Subcutaneous abdominal adipose tissue (tissue), 5 donors: ENCODE data around the gene MAPK12.

Source experiments
- H3K27ac ChIP-seq: one replicate; pipeline ENCODE4 v1.7.0; 2013; ENCODE audit warnings: low read depth, mild to moderate bottlenecking, inconsistent platforms, low read length, moderate library complexity
- H3K27me3 ChIP-seq, 5 donors: one replicate each; pipeline ENCODE4 v1.7.0; 2013; ENCODE audit warnings: low read length in 5 of 5, inconsistent platforms in 1 of 5; ENCODE audit not compliant: control insufficient read depth in 5 of 5, insufficient read depth in 4 of 5
- H3K36me3 ChIP-seq, 5 donors: one replicate each; pipeline ENCODE4 v1.7.0; 2013; ENCODE audit warnings: low read length in 5 of 5; ENCODE audit not compliant: control insufficient read depth in 5 of 5, insufficient read depth in 5 of 5
- H3K4me1 ChIP-seq, 5 donors: one replicate each; pipeline ENCODE4 v1.7.0; 2013; ENCODE audit warnings: low read length in 5 of 5, mild to moderate bottlenecking in 3 of 5, moderate library complexity in 1 of 5; ENCODE audit not compliant: control insufficient read depth in 5 of 5, insufficient read depth in 5 of 5
- H3K4me3 ChIP-seq, 5 donors: one replicate each; pipeline ENCODE4 v1.7.0; 2013; ENCODE audit warnings: low read length in 5 of 5, low read depth in 1 of 5
- H3K9ac ChIP-seq, 5 donors: one replicate each; pipeline ENCODE4 v1.7.0; 2013; ENCODE audit warnings: low read length in 5 of 5, mild to moderate bottlenecking in 4 of 5, moderate library complexity in 3 of 5
- H3K9me3 ChIP-seq, 5 donors: one replicate each; pipeline ENCODE4 v1.7.0; 2013; ENCODE audit warnings: low read length in 5 of 5; ENCODE audit not compliant: control insufficient read depth in 5 of 5
- donor health status: healthy.
- donor health status: healthy.
- donor health status: healthy.
- donor health status: healthy.
- donor health status: healthy.

MAPK12 gene

GRCh38 chr22:50247748-50248147 is 13.7 kb downstream of the MAPK12 start:
- H3K4me3 ChIP-seq, result no peak overlapping the region
- no peak overlapping the region for H3K27ac ChIP-seq
- H3K36me3 ChIP-seq, result peaks cover 0 to 20% (median 15%) of the 10 kb centered on the region in 5 donors
- H3K9me3 ChIP-seq, result no peaks in the 10 kb centered on the region
- peak overlapping the region in 1 of 5 donors; percentile 1 for H3K9ac ChIP-seq
- H3K27me3 ChIP-seq, result no peaks in the 10 kb centered on the region
- peaks cover 5 to 69% (median 54%) of the 10 kb centered on the region in 5 donors for H3K4me1 ChIP-seq

GRCh38 chr22:50246242-50247175 is 15.0 kb downstream of the MAPK12 start:
- H3K36me3 ChIP-seq, result peaks cover 0 to 20% (median 15%) of the 10 kb centered on the region in 5 donors
- no peak overlapping the region for H3K4me3 ChIP-seq
- H3K4me1 ChIP-seq, result peaks cover 9 to 72% (median 59%) of the 10 kb centered on the region in 5 donors
- H3K9ac ChIP-seq, result peak overlapping the region in 4 of 5 donors; percentile 94 to 98 (median 95)
- no peaks in the 10 kb centered on the region for H3K27me3 ChIP-seq
- no peaks in the 10 kb centered on the region for H3K9me3 ChIP-seq
- H3K27ac ChIP-seq, result no peak overlapping the region

GRCh38 chr22:50245214-50246072 is 16.0 kb downstream of the MAPK12 start:
- Histone ChIP-seq H3K4me1 (peaks cover 11 to 72% (median 59%) of the 10 kb centered on the region in 5 donors), H3K36me3 (peaks cover 0 to 20% (median 15%) of the 10 kb centered on the region in 5 donors), H3K9ac (peak overlapping the region; percentile 68 to 99 (median 96)), H3K9me3 (no peaks in the 10 kb centered on the region), H3K27me3 (no peaks in the 10 kb centered on the region), H3K27ac (peak overlapping the region; percentile 93), H3K4me3 (peak overlapping the region; percentile 68 to 99 (median 95))

- no peaks in the 10 kb centered on the region for H3K9me3 ChIP-seq
- H3K27me3 ChIP-seq, result no peaks in the 10 kb centered on the region
- H3K4me3 ChIP-seq, result peak within 1 kb of the TSS; percentile 90 to 99 (median 95)
- H3K9ac ChIP-seq, result peak within 1 kb of the TSS; percentile 81 to 99 (median 96)
- H3K4me1 ChIP-seq, result peaks cover 5 to 63% (median 50%) of the 10 kb centered on the region in 5 donors
- peak within 1 kb of the TSS; percentile 93 for H3K27ac ChIP-seq
- H3K36me3 ChIP-seq, result peaks cover 0 to 27% (median 22%) of the 10 kb centered on the region in 5 donors
Measured at GRCh38 chr22:50244420-50245213, 16.9 kb downstream of the MAPK12 start, which contains the start of gene TUBGCP6. Gene TUBGCP6 (minus strand): TSS chr22:50245023. CDS start chr22:50244459, 564 bp downstream.

GRCh38 chr22:50243685-50244419 is 17.6 kb downstream of the MAPK12 start:
- H3K27me3 ChIP-seq, result no peaks in the 10 kb centered on the region
- no peaks in the 10 kb centered on the region for H3K9me3 ChIP-seq
- peaks cover 5 to 59% (median 49%) of the 10 kb centered on the region in 5 donors for H3K4me1 ChIP-seq
- H3K27ac ChIP-seq, result peak overlapping the region; percentile 93
- H3K9ac ChIP-seq, result peak overlapping the region; percentile 81 to 99 (median 96)
- peaks cover 0 to 34% (median 24%) of the 10 kb centered on the region in 5 donors for H3K36me3 ChIP-seq
- peak overlapping the region; percentile 90 to 99 (median 95) for H3K4me3 ChIP-seq

DNA sequence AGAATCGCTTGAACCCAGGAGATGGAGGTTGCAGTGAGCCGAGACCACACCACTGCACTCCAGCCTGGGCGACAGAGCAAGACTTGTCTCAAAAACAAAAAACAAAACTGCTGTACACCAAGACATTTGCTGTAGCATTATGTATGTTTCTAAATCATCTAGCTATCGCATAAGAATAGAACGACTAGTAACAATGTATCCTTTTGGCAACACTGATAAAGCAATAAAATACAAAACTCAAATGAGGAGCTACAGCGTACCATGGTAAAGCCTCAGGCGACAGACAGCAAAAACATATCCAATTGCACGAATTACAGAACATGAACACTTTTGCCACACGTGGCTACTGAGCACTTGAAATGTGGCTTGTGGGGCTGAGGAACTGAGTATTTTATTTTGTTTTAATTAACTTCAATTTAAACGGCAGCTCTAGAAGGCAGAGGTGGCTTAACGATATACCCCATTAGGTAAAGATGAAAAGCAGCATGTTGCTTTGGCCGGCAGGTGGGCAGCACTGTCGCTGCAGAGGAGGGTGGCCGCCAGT is 19.0 kb downstream of the MAPK12 start:
- H3K36me3 ChIP-seq, result peaks cover 0 to 39% (median 23%) of the 10 kb centered on the region in 5 donors
- H3K4me3 ChIP-seq, result peak overlapping the region; percentile 38 to 99 (median 67)
- no peaks in the 10 kb centered on the region for H3K27me3 ChIP-seq
- peaks cover 5 to 54% (median 48%) of the 10 kb centered on the region in 5 donors for H3K4me1 ChIP-seq
- no peak overlapping the region for H3K27ac ChIP-seq
- H3K9me3 ChIP-seq, result no peaks in the 10 kb centered on the region
- H3K9ac ChIP-seq, result peak overlapping the region; percentile 40 to 69 (median 66)

DNA sequence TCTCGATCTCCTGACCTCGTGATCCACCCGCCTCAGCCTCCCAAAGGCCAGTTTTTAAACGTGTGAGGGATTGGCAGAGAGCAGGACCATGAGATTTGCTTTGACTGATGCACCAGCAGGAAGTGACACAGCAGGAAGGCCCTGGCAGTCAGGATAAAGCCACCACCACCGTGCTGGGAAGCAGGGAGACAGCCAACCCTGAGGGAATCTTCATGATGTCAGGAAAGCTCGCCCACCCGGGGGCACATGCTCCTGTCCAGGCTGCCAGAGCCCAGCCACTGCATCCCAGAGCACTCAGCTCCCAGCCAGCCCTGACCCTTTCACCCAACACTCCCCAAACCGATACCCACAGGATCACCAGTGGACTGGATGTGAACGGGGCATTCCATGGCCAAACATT is 22.7 kb downstream of the MAPK12 start:
- Histone ChIP-seq H3K36me3 (peaks cover 0 to 38% (median 30%) of the 10 kb centered on the region in 5 donors), H3K9ac (no peak overlapping the region), H3K4me1 (peaks cover 5 to 32% (median 28%) of the 10 kb centered on the region in 5 donors)

GRCh38 chr22:50236731-50237409 is 24.6 kb downstream of the MAPK12 start:
- Histone ChIP-seq H3K9me3 (no peaks in the 10 kb centered on the region), H3K4me1 (peaks cover 2 to 14% (median 12%) of the 10 kb centered on the region in 5 donors), H3K27me3 (no peaks in the 10 kb centered on the region), H3K9ac (peak overlapping the region in 1 of 5 donors; percentile 23), H3K36me3 (peaks cover 0 to 57% (median 43%) of the 10 kb centered on the region in 5 donors), H3K27ac (no peak overlapping the region), H3K4me3 (no peak overlapping the region)

More for the DNA sequence above, 22.7 kb downstream of the MAPK12 start:
- Histone ChIP-seq H3K27me3 (no peaks in the 10 kb centered on the region), H3K9me3 (no peaks in the 10 kb centered on the region), H3K27ac (no peak overlapping the region), H3K4me3 (no peak overlapping the region)
